NCI-H524 treated with DMSO at 0.1 percent for 48 hours (cell line): ENCODE results near the gene TNFSF9.

ENCODE experiments used
- DNase-seq: peaks from one replicate; lab custom pipeline; 2025; lab: John Stamatoyannopoulos, UW

TNFSF9 gene, protein sequence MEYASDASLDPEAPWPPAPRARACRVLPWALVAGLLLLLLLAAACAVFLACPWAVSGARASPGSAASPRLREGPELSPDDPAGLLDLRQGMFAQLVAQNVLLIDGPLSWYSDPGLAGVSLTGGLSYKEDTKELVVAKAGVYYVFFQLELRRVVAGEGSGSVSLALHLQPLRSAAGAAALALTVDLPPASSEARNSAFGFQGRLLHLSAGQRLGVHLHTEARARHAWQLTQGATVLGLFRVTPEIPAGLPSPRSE

DNA sequence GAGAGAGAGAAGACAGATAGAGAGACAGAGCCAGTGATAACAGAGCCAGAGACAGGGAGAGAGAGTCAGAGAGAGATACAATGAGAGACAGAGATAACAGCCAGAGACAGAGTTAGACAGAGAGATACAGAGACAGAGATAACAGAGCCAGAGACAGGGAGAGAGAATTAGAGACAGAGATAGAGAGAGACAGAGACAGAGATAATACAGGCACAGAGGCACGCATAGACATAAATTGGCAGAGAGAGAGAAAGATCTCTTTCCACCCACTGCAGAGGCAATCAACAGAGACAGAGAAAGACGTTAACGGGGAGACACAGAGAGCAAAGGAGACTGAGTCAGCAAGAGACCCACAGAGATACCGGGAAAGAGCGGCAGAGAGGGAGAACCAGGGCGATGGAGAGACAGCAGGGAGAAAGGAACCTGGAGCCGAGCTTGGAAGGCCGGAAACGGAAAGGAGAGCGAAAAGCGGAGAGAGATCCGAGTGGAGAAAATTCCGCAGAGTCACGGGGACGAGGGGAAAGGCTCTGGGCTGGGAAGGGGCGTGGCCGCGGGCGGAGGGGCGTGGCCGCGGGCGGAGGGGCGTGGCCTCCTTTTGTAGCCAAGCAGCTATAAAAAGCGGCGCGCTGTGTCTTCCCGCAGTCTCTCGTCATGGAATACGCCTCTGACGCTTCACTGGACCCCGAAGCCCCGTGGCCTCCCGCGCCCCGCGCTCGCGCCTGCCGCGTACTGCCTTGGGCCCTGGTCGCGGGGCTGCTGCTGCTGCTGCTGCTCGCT is at the start of gene TNFSF9:
Gene TNFSF9 (plus strand): TSS at position 641 of the 777 bp plus-strand sequence. CDS start 11 bp downstream, at position 652.
- DNase-seq = no peak

DNA sequence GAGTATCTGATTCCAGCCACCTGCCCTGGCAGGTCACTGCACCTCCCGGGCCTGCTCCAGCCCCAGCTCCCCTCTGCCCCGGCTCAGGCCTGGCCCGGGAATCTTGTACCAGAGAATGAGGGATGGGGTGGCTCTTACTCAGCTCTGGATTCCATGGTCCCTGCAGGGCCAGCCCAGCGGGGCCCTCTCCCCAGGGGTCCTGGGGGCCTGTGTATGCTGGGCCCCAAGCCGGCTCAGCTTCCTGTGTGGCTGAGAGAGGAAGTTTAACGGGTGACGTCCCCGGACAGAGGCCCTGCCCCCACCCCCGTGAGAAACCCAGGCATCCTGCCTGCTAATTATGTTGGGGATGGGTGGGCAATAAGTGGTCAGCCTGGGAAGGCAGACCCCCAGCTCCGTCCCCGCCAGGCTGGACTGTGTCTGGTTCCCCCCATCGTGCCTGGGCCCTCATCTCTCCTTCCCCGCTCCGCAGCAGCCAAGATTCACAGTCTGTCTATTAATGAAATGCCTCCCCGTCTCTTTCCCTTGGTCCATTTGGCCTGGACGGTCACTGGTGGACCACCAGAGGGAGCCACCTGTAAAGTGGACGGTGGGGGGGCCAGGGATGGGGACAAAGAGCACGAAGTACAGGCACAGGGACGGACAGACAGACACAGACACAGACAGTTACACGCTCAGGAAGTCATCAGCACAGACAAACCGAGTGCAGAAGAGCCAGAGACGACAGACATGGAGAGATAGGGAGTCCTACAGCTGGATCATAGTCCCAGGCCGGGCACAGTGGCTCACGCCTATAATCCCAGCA is 49.1 kb upstream of the TNFSF9 start, which contains the start of gene DENND1C:
Gene DENND1C (minus strand): TSS at position 247 of the 802 bp plus-strand sequence. CDS start 92 bp downstream, at position 155.
- no peak for DNase-seq

DNA sequence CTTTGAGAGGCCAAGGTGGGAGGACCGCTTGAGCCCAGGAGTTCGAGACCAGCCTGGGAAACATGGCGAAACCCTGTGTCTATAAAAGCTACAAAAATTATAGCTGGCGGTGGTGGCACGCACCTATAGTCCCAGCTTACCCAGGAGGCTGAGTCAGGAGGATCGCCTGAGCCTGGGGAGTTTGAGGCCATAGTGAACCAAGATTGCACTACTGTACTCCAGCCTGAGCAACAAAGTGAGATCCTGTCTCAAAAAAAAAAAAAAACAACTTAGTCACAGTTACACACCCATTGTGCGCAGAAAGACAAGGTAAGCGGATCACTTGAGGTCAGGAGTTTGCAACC is 48.5 kb upstream of the TNFSF9 start:
- DNase-seq = no peak

DNA sequence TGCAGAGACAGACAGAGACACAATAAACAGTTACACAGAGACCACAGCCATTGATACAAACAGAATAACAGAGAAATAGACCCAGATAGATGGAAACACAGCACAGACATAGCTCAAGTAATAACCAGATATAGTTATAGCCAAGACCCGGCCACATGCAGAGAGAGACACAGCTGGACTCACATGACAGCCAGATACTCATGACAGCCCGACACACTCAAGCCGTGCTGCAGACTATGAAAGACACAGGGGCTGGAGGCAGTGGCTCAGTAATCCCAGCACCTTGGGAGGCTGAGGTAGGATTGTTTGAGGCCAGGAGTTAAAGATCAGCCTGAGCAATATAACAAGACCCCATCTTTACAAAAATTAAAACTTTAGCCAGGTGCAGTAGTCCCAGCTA is 47.6 kb upstream of the TNFSF9 start:
- no peak for DNase-seq

DNA sequence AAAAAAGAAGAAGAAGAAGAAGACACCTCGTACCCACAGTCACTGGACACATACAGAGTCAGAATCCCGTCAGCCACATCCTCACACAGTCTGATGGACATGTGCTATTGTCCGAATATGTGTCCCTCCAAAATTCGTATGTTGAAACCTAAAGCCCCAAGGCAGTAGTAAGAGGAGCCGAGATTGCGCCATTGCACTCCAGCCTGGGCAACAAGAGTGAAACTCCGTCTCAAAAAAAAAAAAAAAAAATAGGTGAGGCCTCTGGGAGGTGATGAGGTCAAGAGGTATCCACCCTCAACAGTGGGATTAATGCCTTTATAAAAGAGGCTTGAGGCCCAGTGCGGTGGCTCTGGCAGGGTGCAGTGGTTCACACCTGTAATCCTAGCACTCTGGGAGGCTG is 46.6 kb upstream of the TNFSF9 start:
- DNase-seq = no peak

DNA sequence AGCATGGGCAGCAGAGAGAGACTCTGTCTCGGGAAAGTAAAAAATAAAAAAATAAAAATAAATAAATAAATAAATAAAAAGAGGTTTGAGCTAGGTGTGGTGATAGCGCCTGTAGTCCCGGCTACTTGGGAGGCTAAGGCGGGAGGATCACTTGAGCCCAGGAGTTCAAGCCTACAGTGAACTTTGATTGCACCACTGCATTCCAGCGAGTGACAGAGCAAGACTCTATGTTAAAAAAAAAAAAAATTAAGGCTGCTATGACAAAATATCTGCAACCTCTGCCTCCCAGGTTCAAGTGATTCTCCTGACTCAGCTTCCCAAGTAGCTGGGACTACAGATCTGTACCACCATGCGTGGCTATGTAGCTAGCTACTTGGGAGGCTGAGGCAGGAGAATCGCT is 46.0 kb upstream of the TNFSF9 start:
- DNase-seq = no peak

DNA sequence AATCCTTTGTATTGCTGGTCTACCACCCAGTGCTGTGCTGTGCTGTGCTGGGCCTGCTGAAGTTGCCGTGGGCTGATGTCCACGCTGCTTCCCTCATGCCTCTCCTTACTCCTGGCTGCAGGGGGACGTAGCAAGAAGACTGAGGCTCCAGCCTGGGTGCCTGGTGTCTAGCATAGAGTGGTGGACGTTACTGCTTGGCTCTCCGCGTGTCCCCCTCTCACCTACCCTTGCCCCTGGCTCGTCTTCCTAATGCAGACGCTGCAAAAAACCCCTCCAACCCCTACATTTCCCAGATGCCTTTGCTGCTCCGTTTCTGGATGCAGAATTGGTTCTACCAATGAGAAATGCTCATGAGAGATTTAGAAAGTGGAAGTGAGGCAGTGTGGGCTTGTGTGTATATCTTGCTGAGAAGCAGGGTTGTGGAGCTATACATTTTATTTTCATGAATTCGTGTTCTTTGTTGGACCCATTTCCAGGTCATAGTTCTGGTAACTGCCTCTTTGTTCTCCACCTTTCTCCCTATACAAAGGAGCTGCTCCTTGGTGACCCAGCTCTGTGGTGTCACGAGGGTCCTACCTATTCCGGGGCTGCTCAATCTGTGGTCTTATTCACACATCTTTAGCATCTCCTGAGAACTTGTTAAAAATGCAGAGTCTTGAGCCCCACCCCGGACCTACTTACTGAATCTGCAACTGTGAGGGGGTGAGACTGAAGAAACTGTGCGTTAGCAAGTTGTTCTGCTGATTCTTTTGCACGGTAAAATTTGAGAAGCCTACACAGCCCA is 41.4 kb upstream of the TNFSF9 start:
- DNase-seq = no peak

DNA sequence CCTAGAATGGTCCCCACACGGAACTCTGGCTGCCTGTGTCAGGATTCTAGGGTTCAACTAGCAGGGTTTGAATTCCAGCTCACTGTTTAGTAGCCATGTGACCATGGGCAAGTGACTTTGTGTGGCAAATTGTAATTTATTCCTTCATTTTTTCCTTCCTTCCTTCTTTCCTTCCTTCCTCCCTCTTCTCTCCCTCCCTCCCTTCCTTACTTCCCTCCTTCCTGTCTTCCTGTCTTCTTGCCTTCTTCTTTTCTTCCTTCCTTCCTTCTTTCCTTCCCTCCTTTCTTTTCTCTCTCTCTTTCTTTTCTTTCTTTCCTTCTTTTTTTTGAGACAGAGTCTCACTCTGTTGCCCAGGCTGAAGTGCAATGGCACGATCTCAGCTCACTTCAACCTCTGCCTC is 40.7 kb upstream of the TNFSF9 start:
- no peak for DNase-seq

DNA sequence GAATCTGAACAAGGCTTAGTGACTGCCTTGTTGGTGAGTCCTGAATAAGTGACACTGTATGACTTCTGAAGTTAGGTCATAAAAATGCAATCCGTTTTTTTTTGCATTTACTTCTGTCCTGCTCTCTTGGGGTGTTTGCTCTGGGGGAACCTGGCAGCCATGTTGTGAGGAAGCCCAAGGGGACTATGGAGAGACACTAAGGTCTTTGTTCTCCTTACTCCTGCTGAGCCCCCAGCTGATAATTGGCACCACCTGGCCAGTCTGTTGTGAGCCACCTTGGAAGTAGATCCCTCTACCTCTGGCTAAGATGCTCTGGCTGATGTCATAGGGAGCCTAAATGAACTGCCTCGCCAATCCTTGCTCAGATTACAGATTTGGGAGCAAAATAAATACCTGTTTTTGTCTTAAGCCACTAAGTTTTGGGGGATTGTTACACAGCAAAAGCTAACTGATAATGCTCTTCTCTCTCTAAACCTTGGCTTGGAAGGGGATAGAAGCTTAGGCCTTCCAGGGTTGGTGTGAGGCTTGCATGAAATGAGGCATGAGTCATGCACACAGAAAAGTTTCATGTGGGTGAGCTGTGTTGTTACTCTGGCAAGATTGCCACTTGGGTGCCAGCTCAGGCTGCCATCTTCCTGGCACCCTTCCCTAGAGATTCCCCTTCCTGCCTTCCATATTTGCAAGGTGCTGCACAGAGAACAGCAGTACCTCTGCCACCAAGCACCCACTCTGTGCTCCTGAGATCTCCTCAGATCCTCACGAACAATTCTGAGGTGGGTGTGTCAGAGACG is 38.8 kb upstream of the TNFSF9 start:
- DNase-seq = no peak

DNA sequence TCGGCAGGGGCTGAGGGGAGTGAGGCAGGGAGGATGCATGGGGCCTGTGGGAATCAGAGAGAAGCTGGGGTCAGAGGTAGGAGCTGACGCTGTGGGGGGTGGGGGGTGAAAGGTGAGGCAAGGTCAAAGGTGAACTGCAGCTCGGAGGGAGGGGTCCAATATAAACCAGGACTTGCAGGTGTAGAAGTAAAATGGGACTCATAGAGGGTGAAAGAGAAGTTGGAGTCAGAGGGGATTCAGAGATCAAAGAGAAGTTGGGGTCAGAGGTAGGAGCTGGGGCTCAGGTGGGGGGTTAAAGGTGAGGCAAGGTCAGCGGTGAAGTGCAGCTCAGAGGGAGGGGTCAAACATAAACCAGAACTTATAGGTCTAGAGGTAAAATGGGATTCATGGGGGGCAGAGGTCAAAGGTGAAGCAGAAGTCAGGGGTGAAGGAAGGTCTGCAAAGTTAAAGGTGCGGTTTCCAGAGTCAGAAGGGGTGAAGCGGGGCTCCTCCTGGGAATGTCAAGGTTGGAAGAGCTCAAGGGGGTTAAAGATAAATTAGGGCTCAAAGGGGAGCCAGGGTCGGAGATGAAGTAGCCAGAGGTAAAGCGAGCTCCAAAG is 36.3 kb upstream of the TNFSF9 start:
- DNase-seq = no peak

DNA sequence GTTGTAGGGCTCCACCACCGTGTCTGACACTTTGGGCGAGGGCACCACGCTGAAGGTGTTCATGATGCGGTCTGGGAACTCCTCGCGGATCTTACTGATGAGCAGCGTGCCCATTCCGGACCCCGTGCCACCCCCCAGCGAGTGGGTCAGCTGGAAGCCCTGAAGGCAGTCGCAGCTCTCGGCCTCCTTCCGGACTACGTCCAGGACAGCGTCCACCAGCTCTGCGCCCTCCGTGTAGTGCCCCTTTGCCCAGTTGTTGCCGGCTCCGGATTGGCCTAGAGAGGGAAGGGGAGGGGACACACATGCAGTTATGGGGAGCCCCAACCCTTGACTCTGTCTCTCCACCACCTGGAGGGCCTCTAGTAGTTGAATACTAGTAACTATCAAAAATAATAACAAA is 34.9 kb upstream of the TNFSF9 start:
- no peak for DNase-seq

DNA sequence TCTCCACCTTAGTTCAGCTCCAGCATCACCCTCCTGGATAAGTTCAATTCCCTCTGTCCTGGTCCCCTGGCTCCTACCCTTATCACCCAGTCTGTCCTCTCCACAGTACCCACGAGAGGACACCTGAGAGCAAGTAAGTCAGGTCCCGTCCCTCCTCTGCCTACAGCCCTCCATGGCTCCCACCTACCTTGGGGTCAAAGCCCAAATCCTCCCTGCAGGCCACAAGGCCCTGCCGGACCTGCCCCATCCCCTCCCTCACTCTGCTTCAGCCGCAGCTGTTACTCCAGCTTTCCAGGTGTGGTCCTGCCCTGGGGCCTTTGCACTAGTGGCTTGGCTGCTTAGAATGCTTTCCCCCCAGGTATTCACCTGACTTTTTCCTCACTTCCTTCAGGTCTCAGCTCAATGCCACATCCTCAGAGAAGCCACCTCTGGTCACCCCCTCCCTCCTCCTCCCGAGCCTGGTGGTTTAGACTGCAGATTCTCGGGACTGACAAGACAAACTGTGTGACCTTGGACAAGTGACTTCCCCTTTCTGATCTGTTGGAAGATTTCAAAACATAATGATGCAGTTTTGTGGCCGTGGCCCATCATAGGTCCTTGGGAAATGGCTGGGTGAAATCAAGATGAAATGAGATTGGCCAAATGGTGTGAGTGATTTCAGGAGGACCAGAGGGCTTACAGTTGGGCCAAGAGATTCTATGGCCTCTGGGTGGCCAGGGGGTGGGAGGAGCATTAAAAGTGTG is 32.4 kb upstream of the TNFSF9 start:
- DNase-seq = no peak

DNA sequence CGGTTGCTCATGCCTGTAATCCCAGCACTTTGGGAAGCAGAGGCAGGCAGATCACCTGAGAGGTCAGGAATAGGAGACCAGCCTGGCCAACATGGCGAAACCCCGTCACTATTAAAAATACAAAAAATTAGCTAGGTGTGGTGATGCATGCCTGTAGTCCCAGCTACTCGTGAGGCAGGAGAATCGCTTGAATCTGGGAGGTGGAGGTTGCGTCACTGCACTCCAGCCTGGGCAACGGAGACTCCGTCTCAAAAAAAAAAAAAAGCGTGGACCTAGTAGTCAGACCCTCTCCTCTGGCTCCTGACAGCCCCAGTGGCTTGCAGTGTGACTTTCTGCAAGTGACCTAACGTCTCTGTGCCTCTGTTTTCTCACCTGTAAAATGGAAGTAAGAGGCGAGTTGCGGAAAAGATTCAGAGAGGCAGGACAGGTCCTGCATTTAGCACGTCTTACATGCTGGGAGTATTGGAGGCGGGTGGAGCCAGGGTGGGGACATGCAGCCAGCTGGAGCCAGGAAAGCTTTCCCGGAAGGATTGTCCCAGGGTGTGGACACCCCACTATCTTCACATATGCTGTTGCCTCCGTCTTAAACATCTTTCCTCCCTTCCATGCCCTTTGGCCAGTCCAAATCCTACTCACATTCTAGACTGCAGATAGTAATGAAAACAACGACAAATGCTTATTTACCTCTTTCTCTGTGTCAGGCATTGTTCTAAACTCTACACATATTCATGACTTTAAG is 31.6 kb upstream of the TNFSF9 start:
- no peak for DNase-seq

DNA sequence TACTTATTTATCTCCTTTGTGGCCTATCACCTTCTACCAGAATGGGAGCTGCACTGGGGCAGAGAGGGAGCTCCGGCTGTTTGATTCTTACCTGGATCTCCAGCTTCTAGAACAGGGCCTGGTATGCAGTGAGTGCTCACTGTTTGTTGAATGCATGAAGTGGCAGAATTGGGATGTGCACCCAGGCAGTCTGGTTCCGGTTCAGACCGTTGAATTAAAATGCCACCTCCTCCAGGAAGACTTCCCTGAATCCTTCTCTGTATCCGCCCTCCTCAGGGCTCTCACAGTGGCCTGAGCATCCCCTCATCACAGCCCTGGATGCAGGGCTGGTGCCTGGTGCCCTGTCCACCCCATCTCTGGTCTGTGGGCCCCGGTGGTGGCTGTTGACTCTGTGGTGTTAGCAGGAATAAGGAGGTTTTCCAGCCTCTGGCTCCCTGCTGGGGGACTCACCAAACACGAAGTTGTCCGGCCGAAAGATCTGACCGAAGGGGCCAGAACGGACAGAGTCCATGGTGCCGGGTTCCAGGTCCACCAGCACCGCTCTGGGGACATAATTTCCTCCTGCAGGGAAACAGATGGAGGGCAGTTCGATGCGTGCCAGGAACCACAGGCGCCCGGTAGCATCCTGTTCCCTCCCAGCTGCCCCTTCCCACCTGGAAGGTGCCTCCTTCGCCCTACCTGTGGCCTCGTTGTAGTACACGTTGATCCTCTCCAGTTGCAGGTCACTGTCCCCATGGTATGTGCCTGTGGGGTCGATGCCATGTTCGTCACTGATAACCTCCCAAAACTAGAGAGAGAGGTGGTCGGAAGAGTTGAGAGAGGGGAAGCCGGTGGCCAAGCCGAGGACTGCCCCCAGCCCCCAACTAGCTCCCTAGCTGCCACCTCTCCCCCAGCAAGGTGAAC is 29.7 kb upstream of the TNFSF9 start:
- no peak for DNase-seq

DNA sequence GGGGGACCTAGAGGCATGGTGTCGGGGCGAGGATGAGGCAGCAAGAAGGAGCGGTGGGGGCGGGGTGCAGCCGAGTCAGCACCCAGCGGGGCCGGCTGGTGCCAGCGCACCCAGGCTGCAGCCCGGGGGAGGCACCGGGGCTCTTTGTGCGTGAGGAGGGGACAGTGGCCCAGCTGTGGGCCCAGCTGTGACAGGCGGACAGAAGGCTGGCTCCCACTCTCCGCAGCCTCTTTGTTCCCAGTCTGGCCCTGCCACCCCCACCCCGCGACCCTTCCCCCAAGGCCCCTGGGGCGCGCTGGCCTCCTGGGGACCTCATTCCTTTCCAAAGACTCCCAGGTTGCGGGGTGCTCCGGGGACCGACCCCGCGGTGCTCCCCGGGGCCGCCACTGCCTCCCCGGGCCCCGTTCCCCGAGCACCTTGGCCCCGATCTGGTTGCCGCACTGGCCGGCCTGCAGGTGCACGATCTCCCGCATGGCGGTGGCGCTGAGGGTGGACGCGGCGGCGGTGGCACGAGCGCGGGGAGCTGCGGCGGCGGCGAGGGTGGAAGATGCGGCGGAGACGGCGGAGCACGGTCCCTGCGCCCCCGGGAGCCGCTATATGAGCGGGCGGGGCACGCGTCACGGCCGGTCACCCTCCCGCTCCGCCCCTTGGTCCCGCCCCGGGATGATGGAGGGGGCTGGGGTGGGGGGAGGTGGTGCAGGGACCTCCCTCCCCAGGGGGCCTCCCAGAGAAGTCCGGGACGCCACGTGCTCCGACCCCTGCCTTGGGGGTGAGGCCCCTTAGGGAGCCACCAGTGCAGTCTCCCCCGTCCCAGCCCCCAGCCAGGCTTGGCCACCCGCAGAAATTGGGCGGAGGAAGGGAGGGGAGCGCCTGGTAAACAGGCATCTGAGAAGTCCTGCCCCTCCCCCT is 28.8 kb upstream of the TNFSF9 start, which contains the start of gene TUBB4A:
Gene TUBB4A (minus strand): TSS at position 570 of the 909 bp plus-strand sequence. CDS start 97 bp downstream, at position 473.
- DNase-seq = no peak

DNA sequence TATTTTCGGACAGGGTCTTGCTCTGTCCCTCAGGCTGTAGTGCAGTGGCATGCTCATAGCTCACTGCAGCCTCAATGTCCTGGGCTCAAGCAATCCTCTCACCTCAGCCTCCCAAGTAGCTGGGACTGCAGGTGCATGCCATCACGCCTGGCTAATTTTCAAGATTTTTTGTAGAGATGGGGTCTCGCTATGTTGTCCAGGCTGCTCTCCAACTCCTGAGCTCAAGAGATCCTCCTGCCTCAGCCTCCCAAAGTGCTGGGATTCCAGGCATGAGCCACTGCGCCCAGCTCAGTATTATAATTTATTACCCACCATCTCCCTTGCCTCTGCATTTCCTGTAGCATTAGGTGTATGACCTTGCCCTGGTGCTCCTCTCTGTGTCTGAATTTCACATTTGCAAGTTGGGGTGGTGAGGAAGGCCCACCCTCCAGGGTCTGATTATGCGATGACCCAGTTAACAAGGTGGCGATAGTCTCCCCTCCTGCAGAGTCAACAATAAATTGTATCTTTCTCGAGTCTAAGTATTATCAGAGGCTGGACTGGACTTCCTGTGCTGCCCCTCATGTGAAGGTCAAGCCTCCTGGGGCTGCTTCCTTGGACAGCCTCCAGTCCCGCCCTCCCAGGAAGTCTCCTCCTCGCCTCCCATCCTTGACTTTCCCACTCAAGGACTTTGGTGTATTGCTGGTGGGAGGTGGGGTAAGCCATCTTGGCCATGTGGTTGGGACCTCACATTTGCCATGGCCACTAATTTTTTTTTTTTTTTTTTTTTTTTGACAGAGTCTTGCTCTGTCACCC is 27.2 kb upstream of the TNFSF9 start:
- no peak for DNase-seq
